BJ (cell line): ENCODE measurements around the gene GPA33. TPM values are rescaled to one million over a fixed set of nuclear protein-coding genes. Genes with fewer than 3 reads are reported as not detected.
A peak's percentile ranks its signal among the peaks of the same experiment; 100 is the strongest.

Experiments
- CTCF ChIA-PET: fragments of 350-600 bp; formaldehyde crosslinking; extraction: SDS; loops from one replicate; lab custom pipeline; 2021; ENCODE audit warnings: antibody characterized with exemption, inconsistent platforms; lab: Yijun Ruan, JAX
- POLR2A ChIA-PET: fragments of 300-600 bp; sonication (Branson Sonifier 250); formaldehyde crosslinking; extraction: SDS; loops from one replicate; lab custom pipeline; 2021; ENCODE audit warnings: antibody characterized with exemption; lab: Charles Lee
- DNase-seq: peaks from one replicate; pipeline ENCODE4 v3.0.0-alpha.2; 2011; ENCODE audit warnings: low read depth
- H3K27me3 ChIP-seq: 2 replicates; pipeline ENCODE4 v1.6.0; 2011; ENCODE audit warnings: low read length; ENCODE audit not compliant: control insufficient read depth, insufficient read depth
- H3K36me3 ChIP-seq: 2 replicates; pipeline ENCODE4 v1.5.1; 2011; ENCODE audit warnings: low read length; ENCODE audit not compliant: control insufficient read depth, insufficient read depth
- H3K4me3 ChIP-seq: 2 replicates; pipeline ENCODE4 v1.5.1; 2011; ENCODE audit warnings: low read depth, mild to moderate bottlenecking, control low read depth, low read length
- polyA plus RNA-seq: library from polyadenylated mRNA; depleted of rRNA; stranded (reverse); fragments of >200 nt; gene quantifications from 2 replicates; pipeline ENCODE4 v1.2.3, GENCODE V29; 2011
- TF ChIP-seq, protein P1 (sequence below): IDR thresholded peaks from 2 replicates; pipeline ENCODE4 v1.5.1; 2011; ENCODE audit warnings: low read depth, mild to moderate bottlenecking, control low read depth, inconsistent platforms, low read length, moderate library complexity; ENCODE audit not compliant: insufficient read depth

The GPA33 gene
- polyA plus RNA-seq, 1 experiment: not detected

DNA sequence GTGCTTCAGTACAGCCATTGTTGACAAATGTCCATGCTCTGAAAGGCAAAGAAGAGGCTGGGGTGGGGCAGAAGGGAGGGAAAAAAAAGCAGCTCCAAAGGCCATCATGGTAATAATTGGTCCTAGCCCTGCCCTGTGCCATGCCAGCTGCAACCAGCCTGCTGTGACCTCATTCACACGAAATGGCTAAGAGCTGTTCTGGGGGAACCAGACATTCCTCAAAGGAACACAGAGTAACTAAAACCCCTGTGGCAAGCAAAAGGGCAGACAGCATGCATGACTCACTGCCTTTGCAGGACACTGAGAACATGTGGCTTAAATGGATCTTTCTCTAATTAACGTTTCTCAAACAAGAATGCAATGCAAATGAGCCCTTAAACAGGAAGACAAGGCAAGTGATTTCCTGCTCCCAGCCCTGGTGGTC is 46.0 kb upstream of the GPA33 start:
- Histone ChIP-seq H3K36me3 (no peaks in the 10 kb centered on the region), H3K27me3 (no peaks in the 10 kb centered on the region), H3K4me3 (no peak overlapping the region)
- POLR2A ChIA-PET: no interaction called here
- TF ChIP-seq, protein P1, sequence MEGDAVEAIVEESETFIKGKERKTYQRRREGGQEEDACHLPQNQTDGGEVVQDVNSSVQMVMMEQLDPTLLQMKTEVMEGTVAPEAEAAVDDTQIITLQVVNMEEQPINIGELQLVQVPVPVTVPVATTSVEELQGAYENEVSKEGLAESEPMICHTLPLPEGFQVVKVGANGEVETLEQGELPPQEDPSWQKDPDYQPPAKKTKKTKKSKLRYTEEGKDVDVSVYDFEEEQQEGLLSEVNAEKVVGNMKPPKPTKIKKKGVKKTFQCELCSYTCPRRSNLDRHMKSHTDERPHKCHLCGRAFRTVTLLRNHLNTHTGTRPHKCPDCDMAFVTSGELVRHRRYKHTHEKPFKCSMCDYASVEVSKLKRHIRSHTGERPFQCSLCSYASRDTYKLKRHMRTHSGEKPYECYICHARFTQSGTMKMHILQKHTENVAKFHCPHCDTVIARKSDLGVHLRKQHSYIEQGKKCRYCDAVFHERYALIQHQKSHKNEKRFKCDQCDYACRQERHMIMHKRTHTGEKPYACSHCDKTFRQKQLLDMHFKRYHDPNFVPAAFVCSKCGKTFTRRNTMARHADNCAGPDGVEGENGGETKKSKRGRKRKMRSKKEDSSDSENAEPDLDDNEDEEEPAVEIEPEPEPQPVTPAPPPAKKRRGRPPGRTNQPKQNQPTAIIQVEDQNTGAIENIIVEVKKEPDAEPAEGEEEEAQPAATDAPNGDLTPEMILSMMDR: no peak
- DNase-seq: peak; percentile 13
- CTCF ChIA-PET: interaction anchor here (0.7 to 1.6 kb wide), 2 partner anchors 12 to 84 kb away, joined by 3 to 7 read pairs; no protein-coding TSS in a partner anchor

- Histone ChIP-seq H3K27me3 (no peaks in the 10 kb centered on the region), H3K4me3 (no peak overlapping the region), H3K36me3 (no peaks in the 10 kb centered on the region)
- no peak for DNase-seq
- POLR2A ChIA-PET: no interaction called here
- CTCF ChIA-PET: interaction anchor here (0.7 to 1.6 kb wide), 2 partner anchors 11 to 27 kb away, joined by 3 to 7 read pairs; no protein-coding TSS in a partner anchor
- TF ChIP-seq, protein P1: no peak
These were observed 45.2 kb upstream of the GPA33 start for GRCh38 chr1:167135281-167135840.

GRCh38 chr1:167132301-167133010 is 42.3 kb upstream of the GPA33 start:
- POLR2A ChIA-PET: no interaction called here
- TF ChIP-seq, protein P1: no peak
- H3K36me3 ChIP-seq: no peaks in the 10 kb centered on the region
- H3K27me3 ChIP-seq: no peaks in the 10 kb centered on the region
- CTCF ChIA-PET: no interaction called here
- DNase-seq: no peak
- no peak overlapping the region for H3K4me3 ChIP-seq

GRCh38 chr1:167130829-167131510 is 40.8 kb upstream of the GPA33 start:
- TF ChIP-seq, protein P1: no peak
- CTCF ChIA-PET: no interaction called here
- Histone ChIP-seq H3K4me3 (no peak overlapping the region), H3K27me3 (no peaks in the 10 kb centered on the region), H3K36me3 (no peaks in the 10 kb centered on the region)
- POLR2A ChIA-PET: no interaction called here
- no peak for DNase-seq
